Fibroblast of villous mesenchyme (primary cell): ENCODE measurements around the gene POMT2. TPM values are rescaled to one million over a fixed set of nuclear protein-coding genes. Genes with fewer than 3 reads are reported as not detected.
A peak's percentile ranks its signal among the peaks of the same experiment; 100 is the strongest.

Experiments
- DNase-seq: peaks from one replicate; pipeline ENCODE4 v3.0.0-alpha.2; 2010; ENCODE audit warnings: low read depth
- H3K4me3 ChIP-seq: 2 replicates; pipeline ENCODE4 v1.5.1; 2011; ENCODE audit warnings: low read depth, mild to moderate bottlenecking, low read length
- total RNA-seq: library from RNA; depleted of rRNA; stranded (reverse); fragments of >200 nt; gene quantifications from 2 replicates; pipeline ENCODE4 v1.2.3, GENCODE V29; 2012
- TF ChIP-seq, protein P1 (sequence below): IDR thresholded peaks from 2 replicates; pipeline ENCODE4 v1.5.1; 2012; ENCODE audit warnings: low read depth, mild to moderate bottlenecking, low read length; ENCODE audit not compliant: insufficient read depth

The POMT2 gene
- total RNA-seq, 1 donor, result 18.1 TPM

DNA sequence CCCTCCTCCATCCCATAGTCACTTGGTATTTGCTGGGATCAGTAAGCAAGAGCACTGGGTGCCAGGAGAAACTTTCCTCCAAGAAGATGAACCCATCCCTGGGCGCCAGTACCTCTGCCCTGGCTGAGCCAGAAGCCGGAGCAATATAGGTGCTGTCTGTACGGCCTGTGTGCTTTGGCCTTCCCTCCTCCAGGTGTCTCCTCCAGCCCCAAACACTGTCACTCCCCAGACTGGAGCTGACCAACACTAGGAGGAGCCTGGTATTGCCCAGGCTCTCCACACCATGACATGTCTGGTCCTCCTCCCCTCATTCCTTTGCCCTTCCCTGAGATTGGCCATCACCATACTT is 5.0 kb upstream of the POMT2 start:
- TF ChIP-seq, protein P1, sequence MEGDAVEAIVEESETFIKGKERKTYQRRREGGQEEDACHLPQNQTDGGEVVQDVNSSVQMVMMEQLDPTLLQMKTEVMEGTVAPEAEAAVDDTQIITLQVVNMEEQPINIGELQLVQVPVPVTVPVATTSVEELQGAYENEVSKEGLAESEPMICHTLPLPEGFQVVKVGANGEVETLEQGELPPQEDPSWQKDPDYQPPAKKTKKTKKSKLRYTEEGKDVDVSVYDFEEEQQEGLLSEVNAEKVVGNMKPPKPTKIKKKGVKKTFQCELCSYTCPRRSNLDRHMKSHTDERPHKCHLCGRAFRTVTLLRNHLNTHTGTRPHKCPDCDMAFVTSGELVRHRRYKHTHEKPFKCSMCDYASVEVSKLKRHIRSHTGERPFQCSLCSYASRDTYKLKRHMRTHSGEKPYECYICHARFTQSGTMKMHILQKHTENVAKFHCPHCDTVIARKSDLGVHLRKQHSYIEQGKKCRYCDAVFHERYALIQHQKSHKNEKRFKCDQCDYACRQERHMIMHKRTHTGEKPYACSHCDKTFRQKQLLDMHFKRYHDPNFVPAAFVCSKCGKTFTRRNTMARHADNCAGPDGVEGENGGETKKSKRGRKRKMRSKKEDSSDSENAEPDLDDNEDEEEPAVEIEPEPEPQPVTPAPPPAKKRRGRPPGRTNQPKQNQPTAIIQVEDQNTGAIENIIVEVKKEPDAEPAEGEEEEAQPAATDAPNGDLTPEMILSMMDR, result no peak
- DNase-seq, result no peak
- no peak overlapping the region for H3K4me3 ChIP-seq

DNA sequence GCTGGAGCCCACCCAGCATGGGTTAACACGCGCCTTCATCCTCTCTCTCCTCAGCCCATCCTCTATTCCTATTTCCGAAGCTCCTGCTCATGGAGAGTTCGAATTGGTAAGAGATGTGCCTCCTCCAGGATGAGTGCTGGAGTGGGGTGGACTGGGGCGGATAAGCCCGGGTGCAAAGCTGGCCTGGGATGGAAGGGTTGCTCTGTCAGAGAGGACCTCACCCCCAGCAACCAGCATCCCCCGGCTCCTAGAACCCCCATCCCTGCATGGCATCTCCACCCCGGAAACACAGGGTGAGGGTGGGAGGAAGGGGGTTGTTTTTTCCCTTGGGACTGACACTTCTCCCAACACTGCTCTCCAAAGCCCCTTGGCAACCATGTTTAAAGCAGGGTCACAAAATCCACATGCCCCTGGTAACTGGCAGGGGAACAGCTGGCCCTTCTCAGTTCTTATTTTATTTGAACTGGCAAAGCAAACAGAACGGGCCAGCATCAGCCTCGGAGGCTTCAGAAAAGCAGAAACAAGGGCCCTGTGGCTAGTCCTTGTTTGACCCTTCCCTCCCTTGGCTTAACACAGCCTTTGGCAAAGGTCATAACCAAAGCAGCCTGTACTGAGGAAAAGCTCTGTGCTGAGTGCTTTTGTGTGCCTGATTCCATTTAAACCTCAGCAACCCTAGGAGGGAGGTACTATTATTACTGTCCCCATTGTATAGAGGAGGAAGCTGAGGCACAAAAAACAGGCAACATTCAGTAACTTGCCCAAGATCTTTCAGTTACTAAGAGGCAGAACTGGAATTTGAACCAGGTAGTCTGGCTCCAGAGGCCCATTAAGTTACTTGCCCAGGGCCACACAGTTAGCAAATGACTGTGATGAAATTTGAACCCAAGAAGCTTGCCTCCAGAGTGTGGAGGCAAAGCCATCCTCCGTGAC is 4.4 kb upstream of the POMT2 start:
- TF ChIP-seq, protein P1, result no peak

DNA sequence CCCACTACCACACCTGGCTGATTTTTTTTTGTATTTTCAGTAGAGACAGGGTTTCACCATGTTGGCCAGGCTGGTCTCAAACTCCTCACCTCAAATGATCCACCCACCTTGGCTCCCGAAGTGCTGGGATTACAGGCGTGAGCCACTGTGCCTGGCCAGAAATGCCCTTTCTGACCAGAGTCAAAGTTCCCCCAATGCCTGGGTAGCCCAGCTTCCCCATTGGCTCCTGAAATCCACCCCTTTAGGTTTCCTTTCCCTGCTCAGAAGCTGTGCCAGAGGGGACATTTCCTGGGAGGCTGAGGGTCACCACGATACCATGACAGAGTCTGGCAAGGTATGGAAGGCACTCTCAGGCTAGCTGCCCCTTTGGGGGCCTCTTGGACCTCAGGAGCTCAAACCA is 3.6 kb upstream of the POMT2 start:
- TF ChIP-seq, protein P1, result no peak
- no peak for DNase-seq

More for the DNA sequence above, 4.4 kb upstream of the POMT2 start:
- DNase-seq, result no peak
- H3K4me3 ChIP-seq, result no peak overlapping the region

DNA sequence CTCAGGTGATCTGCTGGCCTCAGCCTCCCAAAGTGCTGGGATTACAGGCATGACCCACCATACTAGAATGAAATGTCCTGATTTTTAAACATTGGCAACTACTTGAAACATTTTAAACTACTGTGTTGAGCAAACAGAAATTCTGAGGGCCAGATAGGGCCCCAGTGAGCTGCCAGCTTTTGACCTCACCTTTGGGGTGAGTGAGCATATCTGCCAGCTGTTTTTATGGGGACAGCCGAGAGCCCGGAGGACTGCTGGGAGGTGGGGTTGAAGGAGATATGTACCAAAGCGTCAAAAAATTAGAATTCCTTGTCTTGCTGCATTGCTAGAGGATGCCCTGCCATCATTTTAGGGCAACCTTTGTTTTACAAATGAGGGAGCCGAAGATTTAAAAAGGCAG is 2.9 kb upstream of the POMT2 start:
- H3K4me3 ChIP-seq, result no peak overlapping the region
- TF ChIP-seq, protein P1, result no peak
- DNase-seq, result no peak

More for the DNA sequence above, 3.6 kb upstream of the POMT2 start:
- no peak overlapping the region for H3K4me3 ChIP-seq

DNA sequence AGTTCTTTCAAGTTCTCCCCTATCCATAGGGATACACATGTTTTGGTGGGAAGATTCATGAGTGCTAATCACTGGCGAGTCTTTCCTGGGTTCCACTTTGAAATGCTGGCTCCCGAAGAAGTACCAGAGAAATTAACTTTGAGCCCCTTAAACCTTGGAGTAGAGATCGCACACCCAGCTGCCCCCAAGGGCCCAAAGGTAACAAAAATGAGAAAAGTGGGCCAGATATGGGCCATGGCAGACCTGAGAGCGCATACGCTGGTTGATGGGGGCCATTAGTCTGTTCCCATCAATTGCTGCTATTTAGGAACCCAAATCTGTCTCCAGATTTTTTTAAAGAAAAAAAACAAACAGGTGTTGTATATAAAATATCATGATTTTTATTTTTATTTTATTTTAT is 2.3 kb upstream of the POMT2 start:
- no peak overlapping the region for H3K4me3 ChIP-seq
- TF ChIP-seq, protein P1, result no peak
- no peak for DNase-seq

DNA sequence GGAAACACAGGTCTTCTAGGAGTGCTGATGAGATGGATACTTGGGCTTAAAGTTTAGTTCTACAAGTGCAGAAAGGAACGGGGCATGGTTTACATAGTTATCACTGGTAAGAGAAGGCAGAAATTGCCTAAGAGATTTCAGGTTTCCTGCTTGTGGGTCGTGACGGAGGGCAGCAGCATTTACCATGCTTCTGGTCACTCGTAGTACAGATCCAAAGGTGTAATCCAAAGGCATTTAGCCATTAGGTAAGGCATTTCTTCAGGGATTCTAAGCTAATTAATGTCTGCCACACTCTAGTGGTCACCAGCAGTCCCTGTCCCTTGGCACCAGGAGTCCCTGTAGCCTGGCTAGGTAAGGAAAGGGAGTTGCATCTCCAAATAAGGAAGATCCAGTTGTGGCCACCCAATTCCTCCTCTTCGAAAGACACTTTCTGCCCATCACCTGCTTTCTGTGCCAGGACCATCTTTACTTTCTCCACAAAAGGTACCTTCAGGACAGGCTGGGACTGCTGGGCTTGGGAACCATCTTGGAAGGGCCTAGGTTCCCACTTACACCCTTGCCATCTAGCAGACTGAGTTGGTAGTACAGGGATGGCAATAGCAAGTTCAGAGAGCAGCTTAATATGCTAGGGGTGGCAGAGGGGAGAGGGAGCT is 1.7 kb upstream of the POMT2 start:
- TF ChIP-seq, protein P1, result no peak
- DNase-seq, result no peak
- H3K4me3 ChIP-seq, result peak overlapping the region; percentile 82
